ENCODE results near the gene VDR.

The VDR gene

GRCh38 chr12:47819138-47819895, 85.5 kb downstream of the VDR start:
- H2BK12ac ChIP-seq (ENCODE audit: low read length in 2 of 2): peak overlapping the region; percentile 28 to 74
- peak overlapping the region; percentile 79 for H3K4me2 ChIP-seq (ENCODE audit: low read length, poor library complexity, severe bottlenecking)
- peak overlapping the region; percentile 93 to 97 for H3K4ac ChIP-seq (ENCODE audit: low read depth in 1 of 2, low read length in 2 of 2)
- H2AFZ ChIP-seq (ENCODE audit: low read depth, low read length): no peak overlapping the region
- H3K27ac ChIP-seq (ENCODE audit: low read length, poor library complexity, severe bottlenecking): peak overlapping the region; percentile 89
- peak overlapping the region; percentile 72 for H2AK5ac ChIP-seq (ENCODE audit: low read length, severe bottlenecking)
- H4K91ac ChIP-seq (ENCODE audit: low read length): peak overlapping the region; percentile 96
- peak overlapping the region; percentile 70 to 93 for H3K4me3 ChIP-seq (ENCODE audit: insufficient read depth in 1 of 2, low read depth in 1 of 2, low read length in 2 of 2)
- 1% methylated on average over 38 of the region's 77 CpGs for WGBS
- no peaks in the 10 kb centered on the region for H3K79me1 ChIP-seq (replicated peaks; ENCODE audit: low read length, poor library complexity, severe bottlenecking)
- peak overlapping the region; percentile 82 to 96 for H3K14ac ChIP-seq (ENCODE audit: low read length in 2 of 2)
- peak overlapping the region; percentile 96 to 100 for H3K18ac ChIP-seq (ENCODE audit: low read depth in 1 of 2, low read length in 2 of 2)
- peaks cover 10 to 16% of the 10 kb centered on the region in 2 experiments for H3K36me3 ChIP-seq (ENCODE audit: control insufficient read depth in 1 of 2, insufficient read depth in 2 of 2, low read depth in 1 of 2, low read length in 2 of 2)
- H2BK5ac ChIP-seq (ENCODE audit: low read depth, low read length, poor library complexity, severe bottlenecking): peak overlapping the region; percentile 99
- peak overlapping the region in 1 of 2 experiments; percentile 51 for H3K23ac ChIP-seq (ENCODE audit: low read length in 2 of 2)
- H3K9me3 ChIP-seq (ENCODE audit: control insufficient read depth, low read length): no peaks in the 10 kb centered on the region
- peak overlapping the region; percentile 99 for H2BK120ac ChIP-seq (ENCODE audit: low read depth, low read length)
- no peaks in the 10 kb centered on the region for H3K27me3 ChIP-seq (ENCODE audit: control insufficient read depth in 1 of 2, insufficient read depth in 1 of 2, low read length in 2 of 2)
- peak overlapping the region; percentile 94 for H3K9ac ChIP-seq (ENCODE audit: low read length)
- peak overlapping the region; percentile 83 for H4K8ac ChIP-seq (ENCODE audit: low read length)
- H3K4me1 ChIP-seq (ENCODE audit: control insufficient read depth, insufficient read depth, low read depth, low read length): peaks cover 42% of the 10 kb centered on the region
- peak overlapping the region; percentile 96 for H2BK15ac ChIP-seq (ENCODE audit: low read depth, poor library complexity, severe bottlenecking)
- peak; percentile 45 for DNase-seq

GRCh38 chr12:47818467-47819137, 86.2 kb downstream of the VDR start:
- peak overlapping the region; percentile 94 for H3K9ac ChIP-seq (ENCODE audit: low read length)
- peak overlapping the region; percentile 67 to 74 for H2BK12ac ChIP-seq (ENCODE audit: low read length in 2 of 2)
- no peaks in the 10 kb centered on the region for H3K79me1 ChIP-seq (replicated peaks; ENCODE audit: low read length, poor library complexity, severe bottlenecking)
- 20% methylated on average over 19 of the region's 23 CpGs for WGBS
- H3K14ac ChIP-seq (ENCODE audit: low read length in 2 of 2): peak overlapping the region in 1 of 2 experiments; percentile 82
- peak overlapping the region; percentile 62 for H3K4me2 ChIP-seq (ENCODE audit: low read length, poor library complexity, severe bottlenecking)
- peak overlapping the region; percentile 99 for H2BK120ac ChIP-seq (ENCODE audit: low read depth, low read length)
- H3K18ac ChIP-seq (ENCODE audit: low read depth in 1 of 2, low read length in 2 of 2): peak overlapping the region; percentile 96 to 100
- H4K91ac ChIP-seq (ENCODE audit: low read length): peak overlapping the region; percentile 96
- peak overlapping the region; percentile 79 for H2BK15ac ChIP-seq (ENCODE audit: low read depth, poor library complexity, severe bottlenecking)
- H3K4me3 ChIP-seq (ENCODE audit: insufficient read depth in 1 of 2, low read depth in 1 of 2, low read length in 2 of 2): peak overlapping the region; percentile 70 to 93
- peaks cover 12 to 22% of the 10 kb centered on the region in 2 experiments for H3K36me3 ChIP-seq (ENCODE audit: control insufficient read depth in 1 of 2, insufficient read depth in 2 of 2, low read depth in 1 of 2, low read length in 2 of 2)
- no peaks in the 10 kb centered on the region for H3K27me3 ChIP-seq (ENCODE audit: control insufficient read depth in 1 of 2, insufficient read depth in 1 of 2, low read length in 2 of 2)
- H3K23ac ChIP-seq (ENCODE audit: low read length in 2 of 2): peak overlapping the region; percentile 14 to 51
- H3K4ac ChIP-seq (ENCODE audit: low read depth in 1 of 2, low read length in 2 of 2): peak overlapping the region; percentile 93 to 97
- no peak overlapping the region for H2AFZ ChIP-seq (ENCODE audit: low read depth, low read length)
- peak overlapping the region; percentile 89 for H3K27ac ChIP-seq (ENCODE audit: low read length, poor library complexity, severe bottlenecking)
- H2BK5ac ChIP-seq (ENCODE audit: low read depth, low read length, poor library complexity, severe bottlenecking): peak overlapping the region; percentile 99
- H2AK5ac ChIP-seq (ENCODE audit: low read length, severe bottlenecking): peak overlapping the region; percentile 72
- peak; percentile 64 for DNase-seq
- H4K8ac ChIP-seq (ENCODE audit: low read length): peak overlapping the region; percentile 83
- peaks cover 49% of the 10 kb centered on the region for H3K4me1 ChIP-seq (ENCODE audit: control insufficient read depth, insufficient read depth, low read depth, low read length)
- H3K9me3 ChIP-seq (ENCODE audit: control insufficient read depth, low read length): no peaks in the 10 kb centered on the region

DNA sequence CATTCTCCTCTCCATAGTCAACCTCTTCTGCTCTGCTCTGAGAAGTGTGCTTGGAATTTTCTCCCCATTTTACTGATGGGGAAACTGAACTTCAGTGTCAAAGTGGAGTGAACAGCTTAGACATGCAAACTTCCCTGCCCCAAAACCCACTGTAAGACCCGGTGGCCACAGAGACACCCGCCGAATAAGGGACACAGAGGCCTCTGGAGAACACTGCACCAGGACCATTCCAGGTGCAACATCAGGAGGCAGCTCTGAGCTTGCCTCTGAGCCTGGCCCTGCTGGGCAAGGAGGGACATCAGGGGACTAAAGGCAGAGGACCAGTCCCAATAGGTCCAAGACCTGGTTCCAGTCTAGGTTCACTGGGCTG, 86.8 kb downstream of the VDR start:
- H3K14ac ChIP-seq (ENCODE audit: low read length in 2 of 2): peak overlapping the region in 1 of 2 experiments; percentile 22
- peaks cover 12 to 22% of the 10 kb centered on the region in 2 experiments for H3K36me3 ChIP-seq (ENCODE audit: control insufficient read depth in 1 of 2, insufficient read depth in 2 of 2, low read depth in 1 of 2, low read length in 2 of 2)
- WGBS: 88% methylated on average over 3 of the region's 3 CpGs
- H3K79me1 ChIP-seq (replicated peaks; ENCODE audit: low read length, poor library complexity, severe bottlenecking): no peaks in the 10 kb centered on the region
- H3K9ac ChIP-seq (ENCODE audit: low read length): peak overlapping the region; percentile 94
- peak overlapping the region; percentile 77 for H4K8ac ChIP-seq (ENCODE audit: low read length)
- no peak for DNase-seq
- H3K9me3 ChIP-seq (ENCODE audit: control insufficient read depth, low read length): no peaks in the 10 kb centered on the region
- no peaks in the 10 kb centered on the region for H3K27me3 ChIP-seq (ENCODE audit: control insufficient read depth in 1 of 2, insufficient read depth in 1 of 2, low read length in 2 of 2)
- H3K4me1 ChIP-seq (ENCODE audit: control insufficient read depth, insufficient read depth, low read depth, low read length): peaks cover 55% of the 10 kb centered on the region
- peak overlapping the region in 1 of 2 experiments; percentile 96 for H3K18ac ChIP-seq (ENCODE audit: low read depth in 1 of 2, low read length in 2 of 2)
- H2BK5ac ChIP-seq (ENCODE audit: low read depth, low read length, poor library complexity, severe bottlenecking): no peak overlapping the region
- peak overlapping the region; percentile 96 for H4K91ac ChIP-seq (ENCODE audit: low read length)
- peak overlapping the region in 1 of 2 experiments; percentile 93 for H3K4me3 ChIP-seq (ENCODE audit: insufficient read depth in 1 of 2, low read depth in 1 of 2, low read length in 2 of 2)
- H2BK12ac ChIP-seq (ENCODE audit: low read length in 2 of 2): peak overlapping the region in 1 of 2 experiments; percentile 1
- H3K4me2 ChIP-seq (ENCODE audit: low read length, poor library complexity, severe bottlenecking): peak overlapping the region; percentile 62
- peak overlapping the region; percentile 89 for H3K27ac ChIP-seq (ENCODE audit: low read length, poor library complexity, severe bottlenecking)
- H2AFZ ChIP-seq (ENCODE audit: low read depth, low read length): no peak overlapping the region
- no peak overlapping the region for H2BK120ac ChIP-seq (ENCODE audit: low read depth, low read length)
- H3K23ac ChIP-seq (ENCODE audit: low read length in 2 of 2): peak overlapping the region; percentile 14 to 53
- no peak overlapping the region for H2BK15ac ChIP-seq (ENCODE audit: low read depth, poor library complexity, severe bottlenecking)
- H3K4ac ChIP-seq (ENCODE audit: low read depth in 1 of 2, low read length in 2 of 2): peak overlapping the region in 1 of 2 experiments; percentile 77
- peak overlapping the region; percentile 49 for H2AK5ac ChIP-seq (ENCODE audit: low read length, severe bottlenecking)
